HepG2 (cell line): Measurements from ENCODE around the gene IPCEF1. TPM values are rescaled to one million over a fixed set of nuclear protein-coding genes. Genes with fewer than 3 reads are reported as not detected.

Experiments used
- ATAC-seq: fragments of 200-7000 bp; cut with Tn5 transposase; 3 replicates; pipeline ENCODE4 v1.9.1; 2020; ENCODE audit warnings: mild to moderate bottlenecking, moderate library complexity
- BruUV-seq: library from RNA; stranded (reverse); fragments of 400-500 nt; replicated peaks from 2 replicates; lab custom pipeline; 2021; lab: Mats Ljungman, UMichigan
- CTCF ChIA-PET: fragments of 300-600 bp; formaldehyde crosslinking; extraction: SDS; loops from one replicate; lab custom pipeline; 2021; ENCODE audit warnings: low total read pairs, inconsistent platforms, low intra/inter-chr PET ratio; lab: Yijun Ruan, JAX
- POLR2A ChIA-PET: fragments of 350-600 bp; sonication (Branson Sonifier 250); formaldehyde crosslinking; loops from one replicate; lab custom pipeline; 2020; ENCODE audit warnings: antibody characterized with exemption, inconsistent platforms; lab: Yijun Ruan, JAX
- DNase-seq: peaks from one replicate; pipeline ENCODE4 v3.0.0-alpha.2; 2015; ENCODE audit warnings: low spot score
- FAIRE-seq: peaks from 3 replicates; lab custom pipeline; 2011; peaks lifted over from hg19 to GRCh38; lab: Jason Lieb, UNC
- H2AFZ ChIP-seq: one replicate; pipeline ENCODE4 v1.6.1; 2011; ENCODE audit warnings: low read length, inconsistent platforms
- H3K27ac ChIP-seq: fragments of 300-600 bp; 3 replicates; pipeline ENCODE4 v1.8.0; 2011; ENCODE audit warnings: mixed run types, mild to moderate bottlenecking, mixed read lengths, low read length, inconsistent platforms; ENCODE audit not compliant: insufficient read depth; ENCODE audit errors: extremely low read length
- H3K27me3 ChIP-seq, 2 experiments: fragments of 200-600 bp in 1 of 2; 2 replicates in 1 of 2; 3 replicates in 1 of 2; pipeline versions ENCODE4 v1.6.0 to v1.8.0; 2011; ENCODE audit warnings: low read length in 2 of 2, mild to moderate bottlenecking in 2 of 2, moderate library complexity in 2 of 2, inconsistent platforms in 1 of 2; ENCODE audit not compliant: insufficient read depth in 2 of 2, control insufficient read depth in 1 of 2
- H3K36me3 ChIP-seq, 2 experiments: fragments of 200-600 bp in 1 of 2; replicated peaks in 1 of 2; 2 replicates in 1 of 2; 3 replicates in 1 of 2; pipeline versions ENCODE4 v1.5.1 to v1.8.0; 2011; ENCODE audit warnings: low read length in 2 of 2, inconsistent platforms in 1 of 2; ENCODE audit not compliant: insufficient read depth in 2 of 2, control insufficient read depth in 1 of 2
- H3K4me1 ChIP-seq: 2 replicates; pipeline ENCODE4 v1.5.1; 2012; ENCODE audit warnings: low read length, inconsistent platforms; ENCODE audit not compliant: insufficient read depth
- H3K4me2 ChIP-seq: 2 replicates; pipeline ENCODE4 v1.6.0; 2011; ENCODE audit warnings: low read depth, low read length, inconsistent platforms
- H3K4me3 ChIP-seq, 3 experiments: fragments of 200-600 bp in 1 of 3; sonication (generic), shearing (Covaris generic) in 1 of 3; replicated peaks in 1 of 3; 2 replicates each; pipeline ENCODE4 v1.5.1; 2011 to 2016; ENCODE audit warnings: low read length in 3 of 3, inconsistent platforms in 2 of 3, low read depth in 2 of 3, mild to moderate bottlenecking in 2 of 3, control low read depth in 1 of 3, mixed read lengths in 1 of 3; ENCODE audit not compliant: insufficient read depth in 1 of 3
- H3K79me2 ChIP-seq: one replicate; pipeline ENCODE4 v1.6.1; 2011; ENCODE audit warnings: low read length, inconsistent platforms; ENCODE audit not compliant: insufficient read depth
- H3K9ac ChIP-seq: 2 replicates; pipeline ENCODE4 v1.6.0; 2011; ENCODE audit warnings: mild to moderate bottlenecking, low read depth, low read length, inconsistent platforms; ENCODE audit not compliant: insufficient read depth
- H3K9me3 ChIP-seq: 2 replicates; pipeline ENCODE4 v1.5.1; 2012; ENCODE audit warnings: mild to moderate bottlenecking, low read length
- H4K20me1 ChIP-seq: 2 replicates; pipeline ENCODE4 v1.6.0; 2011; ENCODE audit warnings: inconsistent platforms, mild to moderate bottlenecking, low read length, moderate library complexity; ENCODE audit not compliant: insufficient read depth
- CC2D1A ChIP-seq: sonication (generic); formaldehyde crosslinking; IDR thresholded peaks from 2 replicates; pipeline ENCODE4 v1.8.1; 2023; ENCODE audit warnings: mild to moderate bottlenecking, missing genetic modification reagents
- KLF15 ChIP-seq: sonication (generic); formaldehyde crosslinking; IDR thresholded peaks from 2 replicates; pipeline ENCODE4 v1.8.1; 2023; ENCODE audit warnings: borderline replicate concordance, mild to moderate bottlenecking, inconsistent platforms, missing genetic modification reagents, mixed read lengths
- MED1 ChIP-seq: sonication (generic); formaldehyde crosslinking; IDR thresholded peaks from 2 replicates; pipeline ENCODE4 v1.4.0; 2020; ENCODE audit warnings: missing genetic modification reagents
- POGZ ChIP-seq: sonication (generic); formaldehyde crosslinking; IDR thresholded peaks from 2 replicates; pipeline ENCODE4 v1.4.0; 2020; ENCODE audit warnings: mild to moderate bottlenecking, missing genetic modification reagents
- SMARCE1 ChIP-seq: fragments of 450-650 bp; IDR thresholded peaks from 2 replicates; pipeline ENCODE4 v1.6.1; 2017; ENCODE audit warnings: borderline replicate concordance
- SPEN ChIP-seq: sonication (generic); formaldehyde crosslinking; IDR thresholded peaks from 2 replicates; pipeline ENCODE4 v1.5.1; 2020; ENCODE audit warnings: low read depth, mild to moderate bottlenecking, missing genetic modification reagents
- ZBTB7A ChIP-seq: sonication (generic); formaldehyde crosslinking; IDR thresholded peaks from 2 replicates; pipeline ENCODE4 v1.8.0; 2022; ENCODE audit warnings: mild to moderate bottlenecking, missing genetic modification reagents
- ZFP36L1 ChIP-seq: sonication (generic); formaldehyde crosslinking; IDR thresholded peaks from 2 replicates; pipeline ENCODE4 v1.8.0; 2022; ENCODE audit warnings: mild to moderate bottlenecking, missing genetic modification reagents, moderate library complexity
- ZKSCAN8 ChIP-seq: IDR thresholded peaks from 2 replicates; pipeline ENCODE4 v1.6.1; 2016; ENCODE audit warnings: borderline replicate concordance, missing genetic modification reagents, missing compliant biosample characterization
- ZNF83 ChIP-seq: sonication (generic); formaldehyde crosslinking; IDR thresholded peaks from 2 replicates; pipeline ENCODE4 v1.4.0; 2020; ENCODE audit warnings: missing genetic modification reagents, mild to moderate bottlenecking, borderline replicate concordance
- WGBS: methylation state at CpG from one replicate; pipeline ENCODE4 v1.1.6; 2017; ENCODE audit warnings: low lambda C conversion rate; 5-methylcytosine and 5-hydroxymethylcytosine counted together
- in situ Hi-C: cut with HindIII; loops from 2 replicates; pipeline ENCODE4 v1.10.0; 2017; ENCODE audit warnings: low pct_unique_long_range_greater_than_20kb; ENCODE audit not compliant: extremely low pct_ligation_motif_present
- intact Hi-C: fragments of 100-400 bp; cut with micrococcal nuclease; formaldehyde crosslinking; loops from one replicate; pipeline ENCODE4 v1.10.0; 2022; ENCODE audit not compliant: unreplicated experiment
- polyA plus RNA-seq, 8 experiments: library from polyadenylated mRNA; depleted of rRNA in 3 of 8; stranded (reverse) in 7 of 8; unstranded in 1 of 8; fragments of >200 nt; fragmentation: Illumina TruSeq in 4 of 8; extraction: Trizol in 4 of 8; gene quantifications; 2 replicates each; pipeline versions ENCODE4 v1.2.1 to v1.2.3, GENCODE V29; 2011 to 2016; ENCODE audit warnings: low read depth in 4 of 8, missing spikeins in 1 of 8, mixed read lengths in 1 of 8; ENCODE audit not compliant: insufficient read depth in 1 of 8
- total RNA-seq, 5 experiments: library from RNA; depleted of rRNA; stranded (reverse); fragments of >200 nt; fragmentation: Illumina TruSeq; extraction: Trizol; gene quantifications; 2 replicates each; pipeline ENCODE4 v1.2.3, GENCODE V29; 2016; ENCODE audit warnings: low read depth in 1 of 5
- TF ChIP-seq, protein P1 (sequence below): sonication (generic); formaldehyde crosslinking; IDR thresholded peaks from 2 replicates; pipeline ENCODE4 v1.8.0; 2022; ENCODE audit warnings: mild to moderate bottlenecking, missing genetic modification reagents
- TF ChIP-seq, protein P2 (sequence below): sonication (generic); formaldehyde crosslinking; IDR thresholded peaks from 2 replicates; pipeline ENCODE4 v1.4.0; 2020; ENCODE audit warnings: mild to moderate bottlenecking, missing genetic modification reagents

The IPCEF1 gene
- total and polyA plus RNA-seq, 2 of the 13 experiments (the other 11 are each of a cell fraction or from before 2014, with no cell fraction given) = 0.03 TPM; not detected in 1

DNA sequence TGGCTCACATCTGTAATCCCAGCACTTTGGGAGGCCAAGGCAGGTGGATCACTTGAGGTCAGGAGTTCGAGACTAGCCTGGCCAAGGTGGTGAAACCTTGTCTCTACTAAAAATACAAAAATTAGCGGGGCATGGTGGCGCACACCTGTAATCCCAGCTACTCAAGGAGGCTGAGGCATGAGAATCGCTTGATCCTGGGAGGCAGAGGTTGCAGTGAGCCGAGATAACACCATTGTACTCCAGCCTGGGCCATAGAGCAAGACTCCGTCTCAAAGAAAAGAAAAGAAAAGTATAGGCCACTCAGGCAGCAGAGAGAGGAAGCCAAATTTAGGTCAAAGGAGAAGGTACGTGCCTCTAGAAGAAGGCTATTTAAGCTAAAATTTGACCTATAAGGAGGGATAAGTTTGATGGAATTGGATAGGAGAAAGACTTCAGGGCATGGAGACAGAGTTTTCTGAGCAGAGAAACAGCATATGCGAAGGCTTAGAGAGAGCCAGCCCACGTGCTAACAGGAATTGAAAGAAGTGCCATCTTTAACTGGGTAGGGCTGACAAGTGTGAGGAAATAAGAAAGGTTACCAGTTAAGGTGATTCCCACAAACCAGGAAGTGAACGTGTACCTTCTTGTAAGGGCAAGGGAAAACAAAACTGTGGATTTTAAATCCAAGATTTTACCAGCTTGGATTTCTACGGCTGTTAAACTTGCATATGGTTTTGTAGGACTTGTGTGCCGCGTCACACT is 113.8 kb downstream of the IPCEF1 start:
- no peaks in the 10 kb centered on the region for H4K20me1 ChIP-seq
- ChIA-PET POLR2A (no interaction called here), CTCF (no interaction called here)
- H3K79me2 ChIP-seq = no peaks in the 10 kb centered on the region
- ATAC-seq (no peak), DNase-seq (no peak), FAIRE-seq (no peak)
- no peaks in the 10 kb centered on the region for H3K9me3 ChIP-seq
- TF ChIP-seq, protein P1, sequence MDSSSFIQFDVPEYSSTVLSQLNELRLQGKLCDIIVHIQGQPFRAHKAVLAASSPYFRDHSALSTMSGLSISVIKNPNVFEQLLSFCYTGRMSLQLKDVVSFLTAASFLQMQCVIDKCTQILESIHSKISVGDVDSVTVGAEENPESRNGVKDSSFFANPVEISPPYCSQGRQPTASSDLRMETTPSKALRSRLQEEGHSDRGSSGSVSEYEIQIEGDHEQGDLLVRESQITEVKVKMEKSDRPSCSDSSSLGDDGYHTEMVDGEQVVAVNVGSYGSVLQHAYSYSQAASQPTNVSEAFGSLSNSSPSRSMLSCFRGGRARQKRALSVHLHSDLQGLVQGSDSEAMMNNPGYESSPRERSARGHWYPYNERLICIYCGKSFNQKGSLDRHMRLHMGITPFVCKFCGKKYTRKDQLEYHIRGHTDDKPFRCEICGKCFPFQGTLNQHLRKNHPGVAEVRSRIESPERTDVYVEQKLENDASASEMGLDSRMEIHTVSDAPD (CRISPR knock-in tag) = no peak
- TF ChIP-seq, protein P2, sequence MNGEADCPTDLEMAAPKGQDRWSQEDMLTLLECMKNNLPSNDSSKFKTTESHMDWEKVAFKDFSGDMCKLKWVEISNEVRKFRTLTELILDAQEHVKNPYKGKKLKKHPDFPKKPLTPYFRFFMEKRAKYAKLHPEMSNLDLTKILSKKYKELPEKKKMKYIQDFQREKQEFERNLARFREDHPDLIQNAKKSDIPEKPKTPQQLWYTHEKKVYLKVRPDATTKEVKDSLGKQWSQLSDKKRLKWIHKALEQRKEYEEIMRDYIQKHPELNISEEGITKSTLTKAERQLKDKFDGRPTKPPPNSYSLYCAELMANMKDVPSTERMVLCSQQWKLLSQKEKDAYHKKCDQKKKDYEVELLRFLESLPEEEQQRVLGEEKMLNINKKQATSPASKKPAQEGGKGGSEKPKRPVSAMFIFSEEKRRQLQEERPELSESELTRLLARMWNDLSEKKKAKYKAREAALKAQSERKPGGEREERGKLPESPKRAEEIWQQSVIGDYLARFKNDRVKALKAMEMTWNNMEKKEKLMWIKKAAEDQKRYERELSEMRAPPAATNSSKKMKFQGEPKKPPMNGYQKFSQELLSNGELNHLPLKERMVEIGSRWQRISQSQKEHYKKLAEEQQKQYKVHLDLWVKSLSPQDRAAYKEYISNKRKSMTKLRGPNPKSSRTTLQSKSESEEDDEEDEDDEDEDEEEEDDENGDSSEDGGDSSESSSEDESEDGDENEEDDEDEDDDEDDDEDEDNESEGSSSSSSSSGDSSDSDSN (CRISPR knock-in tag) = no peak
- TF ChIP-seq POGZ (CRISPR knock-in tag) (no peak), KLF15 (CRISPR knock-in tag) (no peak), SMARCE1 (no peak), CC2D1A (CRISPR knock-in tag) (no peak), ZBTB7A (CRISPR knock-in tag) (no peak), ZFP36L1 (CRISPR knock-in tag) (no peak), ZKSCAN8 (CRISPR knock-in tag) (no peak), ZNF83 (no peak), MED1 (CRISPR knock-in tag) (no peak), SPEN (CRISPR knock-in tag) (no peak)
- no peaks in the 10 kb centered on the region for H3K4me1 ChIP-seq
- no peak overlapping the region for H3K4me2 ChIP-seq
- H3K36me3 ChIP-seq = no peaks in the 10 kb centered on the region
- no peak overlapping the region for H3K4me3 ChIP-seq
- BruUV-seq = no TSS peak
- in situ Hi-C loops = no loop called here
- H3K27ac ChIP-seq = no peak overlapping the region
- H3K9ac ChIP-seq = no peak overlapping the region
- peaks cover 0 to 39% of the 10 kb centered on the region in 2 experiments; a peak in 2 of 5 replicates for H3K27me3 ChIP-seq
- 15% methylated on average over 13 of the region's 13 CpGs for WGBS
- intact Hi-C loops = no loop called here
- no peak overlapping the region for H2AFZ ChIP-seq
